OCI-LY1 (cell line): ENCODE results near the gene SCLY.
"Not testable (repeated sequence)": the region's sequence is repeated elsewhere in the genome, so short reads cannot be mapped to it uniquely, and the experiment has no call there.

Experiments used
- H2AFZ ChIP-seq: fragments of 200-600 bp; sonication (generic), shearing (Covaris generic); 2 replicates; pipeline ENCODE4 v1.6.0; 2014; ENCODE audit warnings: antibody characterized with exemption, mild to moderate bottlenecking, low read length
- H3F3A ChIP-seq: fragments of 200-600 bp; sonication (generic), shearing (Covaris generic); 2 replicates; pipeline ENCODE4 v1.6.0; 2014; ENCODE audit warnings: mild to moderate bottlenecking, antibody characterized with exemption, low read length, moderate library complexity; ENCODE audit not compliant: insufficient read depth
- H3K27ac ChIP-seq: fragments of 200-600 bp; sonication (generic); 2 replicates; pipeline ENCODE4 v1.5.1; 2014; ENCODE audit warnings: low read length, mixed run types, mild to moderate bottlenecking, low read depth; ENCODE audit not compliant: poor library complexity, severe bottlenecking
- H3K27me3 ChIP-seq: fragments of 200-600 bp; sonication (generic); 2 replicates; pipeline ENCODE4 v1.6.0; 2014; ENCODE audit warnings: antibody characterized with exemption, mild to moderate bottlenecking, low read length, moderate library complexity; ENCODE audit not compliant: insufficient read depth
- H3K36me3 ChIP-seq: fragments of 200-600 bp; sonication (generic); 2 replicates; pipeline ENCODE4 v1.6.1; 2014; ENCODE audit warnings: mild to moderate bottlenecking, antibody characterized with exemption, low read length, moderate library complexity, mixed read lengths; ENCODE audit not compliant: insufficient read depth
- H3K4me1 ChIP-seq: fragments of 200-600 bp; sonication (generic); 2 replicates; pipeline ENCODE4 v1.5.1; 2014; ENCODE audit warnings: mild to moderate bottlenecking, low read length, moderate library complexity; ENCODE audit not compliant: insufficient read depth, severe bottlenecking
- H3K4me2 ChIP-seq: fragments of 200-600 bp; sonication (generic), shearing (Covaris generic); 2 replicates; pipeline ENCODE4 v1.6.1; 2014; ENCODE audit warnings: low read length
- H3K4me3 ChIP-seq: fragments of 200-600 bp; sonication (generic); 2 replicates; pipeline ENCODE4 v1.5.1; 2014; ENCODE audit warnings: low read length, low read depth, mild to moderate bottlenecking, mixed read lengths; ENCODE audit not compliant: poor library complexity, severe bottlenecking
- H3K79me2 ChIP-seq: fragments of 200-600 bp; shearing (Covaris generic); 2 replicates; pipeline ENCODE4 v1.6.1; 2016; ENCODE audit warnings: mixed run types, low read length, mixed read lengths; ENCODE audit not compliant: insufficient read depth
- H3K9ac ChIP-seq: fragments of 200-600 bp; sonication (generic), shearing (Covaris generic); 2 replicates; pipeline ENCODE4 v1.6.1; 2014; ENCODE audit warnings: mild to moderate bottlenecking, low read length, mixed read lengths
- H3K9me2 ChIP-seq: fragments of 200-600 bp; sonication (generic), shearing (Covaris generic); 2 replicates; pipeline ENCODE4 v1.6.1; 2014; ENCODE audit warnings: low read depth, mild to moderate bottlenecking, low read length, mixed read lengths
- H3K9me3 ChIP-seq: fragments of 200-600 bp; shearing (Covaris generic); 2 replicates; pipeline ENCODE4 v1.6.1; 2014; ENCODE audit warnings: low read length, mixed read lengths
- H4K20me1 ChIP-seq: fragments of 200-600 bp; sonication (generic), shearing (Covaris generic); 2 replicates; pipeline ENCODE4 v1.6.0; 2016; ENCODE audit warnings: mild to moderate bottlenecking, low read length; ENCODE audit not compliant: insufficient read depth
- EZH2 ChIP-seq: fragments of 200-600 bp; sonication (generic), shearing (Covaris generic); IDR thresholded peaks from 2 replicates; pipeline ENCODE4 v1.8.0; 2017; ENCODE audit warnings: borderline replicate concordance, mixed run types, mild to moderate bottlenecking, antibody characterized with exemption, low read length, moderate library complexity, mixed read lengths
- TF ChIP-seq, protein P1 (sequence below): fragments of 200-600 bp; sonication (generic), shearing (Covaris generic); IDR thresholded peaks from 2 replicates; pipeline ENCODE4 v1.5.1; 2017; ENCODE audit warnings: mild to moderate bottlenecking, antibody characterized with exemption, low read length, moderate library complexity, mixed read lengths

SCLY gene

GRCh38 chr2:238065071-238065846, 4.5 kb downstream of the SCLY start:
- Histone ChIP-seq H3K4me2 (no peak overlapping the region), H3K4me1 (peaks cover 19% of the 10 kb centered on the region), H3K9me2 (no peaks in the 10 kb centered on the region), H3F3A (no peaks in the 10 kb centered on the region), H3K9ac (no peak overlapping the region), H3K79me2 (no peaks in the 10 kb centered on the region), H3K9me3 (no peaks in the 10 kb centered on the region), H2AFZ (no peak overlapping the region), H4K20me1 (no peaks in the 10 kb centered on the region), H3K27ac (no peak overlapping the region), H3K36me3 (peaks cover 58% of the 10 kb centered on the region), H3K27me3 (no peaks in the 10 kb centered on the region), H3K4me3 (no peak overlapping the region)
- TF ChIP-seq, protein P1, sequence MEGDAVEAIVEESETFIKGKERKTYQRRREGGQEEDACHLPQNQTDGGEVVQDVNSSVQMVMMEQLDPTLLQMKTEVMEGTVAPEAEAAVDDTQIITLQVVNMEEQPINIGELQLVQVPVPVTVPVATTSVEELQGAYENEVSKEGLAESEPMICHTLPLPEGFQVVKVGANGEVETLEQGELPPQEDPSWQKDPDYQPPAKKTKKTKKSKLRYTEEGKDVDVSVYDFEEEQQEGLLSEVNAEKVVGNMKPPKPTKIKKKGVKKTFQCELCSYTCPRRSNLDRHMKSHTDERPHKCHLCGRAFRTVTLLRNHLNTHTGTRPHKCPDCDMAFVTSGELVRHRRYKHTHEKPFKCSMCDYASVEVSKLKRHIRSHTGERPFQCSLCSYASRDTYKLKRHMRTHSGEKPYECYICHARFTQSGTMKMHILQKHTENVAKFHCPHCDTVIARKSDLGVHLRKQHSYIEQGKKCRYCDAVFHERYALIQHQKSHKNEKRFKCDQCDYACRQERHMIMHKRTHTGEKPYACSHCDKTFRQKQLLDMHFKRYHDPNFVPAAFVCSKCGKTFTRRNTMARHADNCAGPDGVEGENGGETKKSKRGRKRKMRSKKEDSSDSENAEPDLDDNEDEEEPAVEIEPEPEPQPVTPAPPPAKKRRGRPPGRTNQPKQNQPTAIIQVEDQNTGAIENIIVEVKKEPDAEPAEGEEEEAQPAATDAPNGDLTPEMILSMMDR = no peak
- TF ChIP-seq EZH2 = no peak

GRCh38 chr2:238066218-238066617, 5.4 kb downstream of the SCLY start:
- Histone ChIP-seq H3K27ac (no peak overlapping the region), H3K9ac (no peak overlapping the region), H3F3A (no peaks in the 10 kb centered on the region), H3K4me2 (no peak overlapping the region), H3K9me3 (no peaks in the 10 kb centered on the region), H3K9me2 (no peaks in the 10 kb centered on the region), H2AFZ (no peak overlapping the region), H3K4me1 (peaks cover 19% of the 10 kb centered on the region), H3K79me2 (no peaks in the 10 kb centered on the region), H3K27me3 (no peaks in the 10 kb centered on the region), H3K36me3 (peaks cover 67% of the 10 kb centered on the region), H3K4me3 (no peak overlapping the region), H4K20me1 (no peaks in the 10 kb centered on the region)
- no peak for TF ChIP-seq EZH2
- TF ChIP-seq, protein P1 = no peak

- not testable (repeated sequence) for H4K20me1 ChIP-seq, H2AFZ ChIP-seq, H3K27ac ChIP-seq, H3K9ac ChIP-seq, H3K4me3 ChIP-seq, H3K4me2 ChIP-seq, H3K27me3 ChIP-seq, H3K79me2 ChIP-seq, H3K9me2 ChIP-seq, H3K9me3 ChIP-seq, H3F3A ChIP-seq
- H3K4me1 ChIP-seq = peaks cover 16% of the 10 kb centered on the region
- peaks cover 72% of the 10 kb centered on the region for H3K36me3 ChIP-seq
Observed at GRCh38 chr2:238066718-238067117, 5.9 kb downstream of the SCLY start.

- no peaks in the 10 kb centered on the region for H3F3A ChIP-seq
- no peak overlapping the region for H3K4me3 ChIP-seq
- H3K9me3 ChIP-seq = peaks cover 9% of the 10 kb centered on the region
- peaks cover 12% of the 10 kb centered on the region for H3K4me1 ChIP-seq
- no peak overlapping the region for H3K27ac ChIP-seq
- no peak overlapping the region for H3K9ac ChIP-seq
- TF ChIP-seq, protein P1 = no peak
- no peak for TF ChIP-seq EZH2
- H4K20me1 ChIP-seq = no peaks in the 10 kb centered on the region
- no peaks in the 10 kb centered on the region for H3K9me2 ChIP-seq
- H3K79me2 ChIP-seq = no peaks in the 10 kb centered on the region
- no peaks in the 10 kb centered on the region for H3K27me3 ChIP-seq
- no peak overlapping the region for H3K4me2 ChIP-seq
- peaks cover 84% of the 10 kb centered on the region for H3K36me3 ChIP-seq
- no peak overlapping the region for H2AFZ ChIP-seq
Observed at GRCh38 chr2:238067939-238068338, 7.1 kb downstream of the SCLY start.
